ENCODE measurements around the gene SLC25A30. TPM values are rescaled to one million over a fixed set of nuclear protein-coding genes. Genes with fewer than 3 reads are reported as not detected.

SLC25A30 gene
- total RNA-seq, 2 donors from 2014 or later: 32.6 to 38.4 TPM

DNA sequence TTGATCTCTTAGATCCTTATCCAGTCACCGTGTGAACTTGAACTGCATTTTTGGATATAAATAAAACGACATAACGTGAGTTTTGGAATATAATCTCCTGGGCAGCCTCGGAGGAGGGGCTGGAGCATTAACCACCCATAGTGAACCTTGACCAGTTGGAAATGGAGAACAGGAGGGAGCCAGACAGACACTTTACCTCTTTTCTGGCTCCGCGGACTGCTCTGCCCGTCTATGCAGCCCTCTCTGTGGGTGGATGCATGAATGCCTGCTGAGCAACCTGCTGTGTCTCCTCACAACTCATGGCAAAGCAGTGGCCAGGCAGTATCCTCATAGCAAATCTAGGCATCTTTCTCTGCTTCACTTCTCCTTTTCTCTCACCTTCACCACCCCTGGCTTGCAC, 36.0 kb upstream of the SLC25A30 start:
- Histone ChIP-seq H3K27ac (no peak overlapping the region), H3K4me1 (no peaks in the 10 kb centered on the region), H3K4me3 (no peak overlapping the region), H3K27me3 (no peaks in the 10 kb centered on the region), H3K36me3 (no peaks in the 10 kb centered on the region), H3K9me3 (no peaks in the 10 kb centered on the region)
- no peak for DNase-seq (ENCODE audit: low spot score)
- TF ChIP-seq, protein P1, sequence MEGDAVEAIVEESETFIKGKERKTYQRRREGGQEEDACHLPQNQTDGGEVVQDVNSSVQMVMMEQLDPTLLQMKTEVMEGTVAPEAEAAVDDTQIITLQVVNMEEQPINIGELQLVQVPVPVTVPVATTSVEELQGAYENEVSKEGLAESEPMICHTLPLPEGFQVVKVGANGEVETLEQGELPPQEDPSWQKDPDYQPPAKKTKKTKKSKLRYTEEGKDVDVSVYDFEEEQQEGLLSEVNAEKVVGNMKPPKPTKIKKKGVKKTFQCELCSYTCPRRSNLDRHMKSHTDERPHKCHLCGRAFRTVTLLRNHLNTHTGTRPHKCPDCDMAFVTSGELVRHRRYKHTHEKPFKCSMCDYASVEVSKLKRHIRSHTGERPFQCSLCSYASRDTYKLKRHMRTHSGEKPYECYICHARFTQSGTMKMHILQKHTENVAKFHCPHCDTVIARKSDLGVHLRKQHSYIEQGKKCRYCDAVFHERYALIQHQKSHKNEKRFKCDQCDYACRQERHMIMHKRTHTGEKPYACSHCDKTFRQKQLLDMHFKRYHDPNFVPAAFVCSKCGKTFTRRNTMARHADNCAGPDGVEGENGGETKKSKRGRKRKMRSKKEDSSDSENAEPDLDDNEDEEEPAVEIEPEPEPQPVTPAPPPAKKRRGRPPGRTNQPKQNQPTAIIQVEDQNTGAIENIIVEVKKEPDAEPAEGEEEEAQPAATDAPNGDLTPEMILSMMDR (IDR thresholded peaks at IDR 0.05): no peak

- TF ChIP-seq, protein P1 (IDR thresholded peaks at IDR 0.05): no peak
- Histone ChIP-seq H3K9me3 (no peaks in the 10 kb centered on the region), H3K4me1 (no peaks in the 10 kb centered on the region), H3K4me3 (no peak overlapping the region), H3K36me3 (no peaks in the 10 kb centered on the region), H3K27ac (no peak overlapping the region), H3K27me3 (no peaks in the 10 kb centered on the region)
- no peak for DNase-seq (ENCODE audit: low spot score)
These were observed 33.1 kb upstream of the SLC25A30 start for GRCh38 chr13:45451282-45451681.

- TF ChIP-seq, protein P1 (IDR thresholded peaks at IDR 0.05): no peak
- H3K4me1 ChIP-seq: no peaks in the 10 kb centered on the region
- no peak for DNase-seq (ENCODE audit: low spot score)
- no peak overlapping the region for H3K4me3 ChIP-seq
- H3K36me3 ChIP-seq: no peaks in the 10 kb centered on the region
- no peaks in the 10 kb centered on the region for H3K9me3 ChIP-seq
- H3K27ac ChIP-seq: no peak overlapping the region
- H3K27me3 ChIP-seq: no peaks in the 10 kb centered on the region
These were observed 30.9 kb upstream of the SLC25A30 start for GRCh38 chr13:45448965-45449559.

DNA sequence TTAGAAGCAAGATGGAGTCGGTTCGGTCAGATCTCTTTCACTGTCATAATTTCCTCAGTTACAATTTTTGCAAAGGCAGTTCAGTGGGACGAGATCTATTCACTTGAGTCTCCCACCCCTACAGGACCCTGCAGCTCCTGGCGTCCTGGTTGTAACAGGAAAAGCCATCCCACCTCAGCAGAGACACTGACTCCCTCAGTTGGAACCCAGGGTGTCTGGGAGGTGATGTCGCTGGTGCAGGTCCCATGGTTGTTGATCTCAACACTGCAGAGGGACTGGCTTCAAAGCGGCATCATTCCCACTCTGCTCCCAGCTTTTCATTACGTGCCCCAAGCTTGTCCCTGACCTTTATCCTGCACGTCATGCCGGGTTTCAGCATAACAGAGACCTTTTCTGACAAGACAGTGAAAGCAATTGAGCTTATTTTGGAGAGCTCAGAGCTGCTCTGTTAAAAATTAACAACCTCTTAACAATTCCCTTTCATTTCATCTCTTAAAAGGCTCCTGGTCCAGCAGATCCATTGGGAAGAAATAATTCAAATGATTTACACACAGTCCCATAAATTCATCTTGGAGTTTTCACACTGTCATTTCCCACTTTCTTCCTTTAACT, 29.0 kb upstream of the SLC25A30 start:
- Histone ChIP-seq H3K4me1 (no peaks in the 10 kb centered on the region), H3K27ac (no peak overlapping the region), H3K36me3 (no peaks in the 10 kb centered on the region), H3K9me3 (no peaks in the 10 kb centered on the region), H3K27me3 (no peaks in the 10 kb centered on the region), H3K4me3 (no peak overlapping the region)
- TF ChIP-seq, protein P1 (IDR thresholded peaks at IDR 0.05): no peak
- DNase-seq (ENCODE audit: low spot score): no peak

GRCh38 chr13:45446181-45446580, 28.0 kb upstream of the SLC25A30 start:
- no peaks in the 10 kb centered on the region for H3K27me3 ChIP-seq
- peaks cover 0 to 4% of the 10 kb centered on the region in 2 donors for H3K4me1 ChIP-seq
- TF ChIP-seq, protein P1 (IDR thresholded peaks at IDR 0.05): no peak
- no peak overlapping the region for H3K4me3 ChIP-seq
- H3K9me3 ChIP-seq: no peaks in the 10 kb centered on the region
- DNase-seq (ENCODE audit: low spot score): peak; percentile 28
- no peaks in the 10 kb centered on the region for H3K36me3 ChIP-seq
- H3K27ac ChIP-seq: no peak overlapping the region

DNA sequence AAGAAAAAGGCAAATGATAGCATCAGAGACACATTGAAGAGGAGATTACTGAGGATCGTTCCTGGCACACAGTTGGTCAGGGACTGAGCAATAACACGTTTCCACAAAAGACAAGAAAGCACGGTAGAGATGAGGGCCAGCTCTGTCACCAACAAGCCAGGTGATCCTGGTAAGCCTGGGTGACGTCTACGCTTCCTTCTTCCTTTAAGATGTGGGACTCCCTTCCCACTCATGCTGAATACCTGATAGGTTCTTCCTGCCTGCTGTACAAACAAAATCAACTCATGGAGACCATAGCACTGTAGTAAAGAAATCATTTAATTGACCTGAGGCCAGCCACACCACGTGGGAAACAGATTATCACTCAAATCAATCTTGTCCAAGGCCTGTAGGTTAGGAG, 26.9 kb upstream of the SLC25A30 start:
- TF ChIP-seq, protein P1 (IDR thresholded peaks at IDR 0.05): no peak
- Histone ChIP-seq H3K36me3 (no peaks in the 10 kb centered on the region), H3K4me1 (peaks cover 0 to 15% of the 10 kb centered on the region in 2 donors), H3K27me3 (no peaks in the 10 kb centered on the region), H3K27ac (no peak overlapping the region), H3K9me3 (no peaks in the 10 kb centered on the region), H3K4me3 (no peak overlapping the region)
- no peak for DNase-seq (ENCODE audit: low spot score)
